Calu3 (cell line): ENCODE results near the gene BTF3L4. TPM values are rescaled to one million over a fixed set of nuclear protein-coding genes. Genes with fewer than 3 reads are reported as not detected.

Experiments
- BruUV-seq: library from RNA; stranded (reverse); fragments of 400-500 nt; replicated peaks from 2 replicates; lab custom pipeline; 2021; lab: Mats Ljungman, UMichigan
- CTCF ChIA-PET: fragments of 300-600 bp; sonication (Branson Sonifier 250); formaldehyde crosslinking; loops from one replicate; lab custom pipeline; 2022; ENCODE audit warnings: antibody characterized with exemption; lab: Charles Lee
- DNase-seq: peaks from one replicate; pipeline ENCODE4 v3.0.0; 2022
- H3K27ac Mint-ChIP-seq: one replicate; pipeline ENCODE4 v1.8.0; 2022; ENCODE audit warnings: mixed read lengths; ENCODE audit not compliant: unreplicated experiment
- H3K27me3 Mint-ChIP-seq: one replicate; pipeline ENCODE4 v1.8.0; 2022; ENCODE audit warnings: mixed read lengths; ENCODE audit not compliant: unreplicated experiment
- H3K36me3 Mint-ChIP-seq: one replicate; pipeline ENCODE4 v1.8.0; 2022; ENCODE audit warnings: mild to moderate bottlenecking, moderate library complexity, mixed read lengths; ENCODE audit not compliant: insufficient read depth, unreplicated experiment
- H3K4me1 Mint-ChIP-seq: one replicate; pipeline ENCODE4 v1.8.0; 2022; ENCODE audit warnings: mild to moderate bottlenecking, low read depth, mixed read lengths; ENCODE audit not compliant: unreplicated experiment
- H3K4me3 Mint-ChIP-seq: one replicate; pipeline ENCODE4 v1.8.0; 2022; ENCODE audit warnings: mild to moderate bottlenecking, low read depth, moderate library complexity, mixed read lengths; ENCODE audit not compliant: unreplicated experiment
- H3K9me3 Mint-ChIP-seq: one replicate; pipeline ENCODE4 v1.8.0; 2022; ENCODE audit warnings: low read depth, mixed read lengths; ENCODE audit not compliant: unreplicated experiment
- intact Hi-C: fragments of 100-400 bp; cut with micrococcal nuclease; formaldehyde crosslinking; loops from one replicate; pipeline ENCODE4 v1.10.0; 2022; ENCODE audit not compliant: unreplicated experiment
- total RNA-seq: library from RNA; stranded (reverse); gene quantifications from 2 replicates; pipeline ENCODE4 v1.2.3, GENCODE V29; 2022
- TF ChIP-seq, protein P1 (sequence below): fragments of 200-600 bp; IDR thresholded peaks from one replicate; pipeline ENCODE4 v1.8.0; 2022; ENCODE audit warnings: antibody characterized with exemption; ENCODE audit not compliant: unreplicated experiment

Gene BTF3L4
- total RNA-seq, 1 experiment from 2014 or later, result 70.4 TPM

DNA sequence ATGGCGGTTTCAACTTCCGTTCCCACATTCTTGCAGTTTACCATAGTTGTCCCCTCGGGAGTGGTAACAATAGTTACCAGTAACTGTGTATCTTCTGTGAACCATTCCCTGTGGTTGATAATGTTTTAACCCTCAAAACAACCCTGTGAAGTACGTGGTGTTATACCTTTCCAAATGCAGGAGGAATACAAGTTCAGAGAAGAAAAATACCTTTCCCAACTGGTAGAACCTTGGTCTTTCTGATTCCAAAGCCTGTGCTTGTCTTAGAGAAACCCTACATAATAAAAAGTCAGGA lies 789 bp downstream of the BTF3L4 start:
- TF ChIP-seq, protein P1, sequence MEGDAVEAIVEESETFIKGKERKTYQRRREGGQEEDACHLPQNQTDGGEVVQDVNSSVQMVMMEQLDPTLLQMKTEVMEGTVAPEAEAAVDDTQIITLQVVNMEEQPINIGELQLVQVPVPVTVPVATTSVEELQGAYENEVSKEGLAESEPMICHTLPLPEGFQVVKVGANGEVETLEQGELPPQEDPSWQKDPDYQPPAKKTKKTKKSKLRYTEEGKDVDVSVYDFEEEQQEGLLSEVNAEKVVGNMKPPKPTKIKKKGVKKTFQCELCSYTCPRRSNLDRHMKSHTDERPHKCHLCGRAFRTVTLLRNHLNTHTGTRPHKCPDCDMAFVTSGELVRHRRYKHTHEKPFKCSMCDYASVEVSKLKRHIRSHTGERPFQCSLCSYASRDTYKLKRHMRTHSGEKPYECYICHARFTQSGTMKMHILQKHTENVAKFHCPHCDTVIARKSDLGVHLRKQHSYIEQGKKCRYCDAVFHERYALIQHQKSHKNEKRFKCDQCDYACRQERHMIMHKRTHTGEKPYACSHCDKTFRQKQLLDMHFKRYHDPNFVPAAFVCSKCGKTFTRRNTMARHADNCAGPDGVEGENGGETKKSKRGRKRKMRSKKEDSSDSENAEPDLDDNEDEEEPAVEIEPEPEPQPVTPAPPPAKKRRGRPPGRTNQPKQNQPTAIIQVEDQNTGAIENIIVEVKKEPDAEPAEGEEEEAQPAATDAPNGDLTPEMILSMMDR, result no peak
- no peak for DNase-seq
- Mint-ChIP-seq H3K9me3 (no peaks in the 10 kb centered on the region), H3K27ac (peak overlapping the region; percentile 83), H3K27me3 (no peaks in the 10 kb centered on the region), H3K4me3 (peak overlapping the region; percentile 93), H3K36me3 (peaks cover 92% of the 10 kb centered on the region), H3K4me1 (peaks cover 40% of the 10 kb centered on the region)
- no TSS peak for BruUV-seq
- intact Hi-C loops, result no loop called here
- CTCF ChIA-PET, result interaction anchor here (1.2 kb wide), 1 partner anchor 23 kb away, joined by 3 read pairs; no protein-coding TSS in a partner anchor

DNA sequence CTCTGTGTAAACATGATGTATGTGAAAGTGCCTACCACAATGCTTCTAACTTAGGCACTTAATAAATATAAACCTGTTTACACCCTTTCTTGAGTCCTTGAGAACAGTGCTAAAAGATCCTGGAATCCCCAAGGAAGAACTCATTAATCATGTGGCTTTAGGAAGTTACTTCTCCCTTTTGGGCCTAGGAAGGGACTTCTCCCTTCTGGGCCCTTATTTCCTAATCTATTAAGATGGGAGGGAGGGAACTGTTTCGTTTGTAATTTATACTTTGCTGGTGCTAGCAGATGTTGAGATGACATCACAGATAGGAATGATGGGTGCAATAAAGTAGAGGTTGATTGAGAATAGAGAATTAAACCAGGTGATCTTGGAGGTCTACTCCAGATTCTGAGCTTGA lies 1.2 kb downstream of the BTF3L4 start:
- Mint-ChIP-seq H3K27ac (peak overlapping the region; percentile 83), H3K4me1 (peaks cover 37% of the 10 kb centered on the region), H3K4me3 (peak overlapping the region; percentile 93), H3K36me3 (peaks cover 94% of the 10 kb centered on the region), H3K9me3 (no peaks in the 10 kb centered on the region), H3K27me3 (no peaks in the 10 kb centered on the region)
- CTCF ChIA-PET, result interaction anchor here (1.2 kb wide), 1 partner anchor 23 kb away, joined by 3 read pairs; no protein-coding TSS in a partner anchor
- intact Hi-C loops, result no loop called here
- BruUV-seq, result TSS peak; percentile 62
- TF ChIP-seq, protein P1, result no peak
- DNase-seq, result no peak

DNA sequence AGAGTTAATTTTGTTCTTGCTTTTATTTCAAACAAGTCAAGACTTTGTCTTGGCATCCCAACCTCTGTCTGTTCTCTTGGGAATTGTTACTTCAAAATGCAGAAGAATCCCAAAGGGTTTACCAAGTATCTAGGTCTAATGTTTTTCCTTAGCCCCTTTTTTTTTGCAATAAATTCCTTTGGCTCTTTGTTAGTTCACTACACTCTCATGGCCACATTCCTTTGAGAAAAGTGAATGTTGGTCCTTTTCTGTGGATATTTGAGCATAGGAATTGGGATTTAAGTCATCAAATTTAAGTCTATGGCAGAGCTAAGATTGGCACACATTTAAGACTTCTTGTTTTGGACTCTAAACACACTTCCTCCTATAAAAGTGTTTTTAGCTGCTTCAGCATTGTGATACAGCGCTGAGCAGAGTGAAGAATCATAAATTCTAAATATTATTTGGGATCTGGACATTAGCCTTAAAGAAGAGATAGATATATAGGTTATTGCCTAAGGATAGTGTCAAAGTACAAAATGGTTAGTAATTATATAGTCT lies 1.9 kb downstream of the BTF3L4 start:
- H3K27ac Mint-ChIP-seq, result peak overlapping the region; percentile 83
- CTCF ChIA-PET, result interaction anchor here (0.7 kb wide), 1 partner anchor 638 kb away, joined by 3 read pairs; no protein-coding TSS in a partner anchor

DNA sequence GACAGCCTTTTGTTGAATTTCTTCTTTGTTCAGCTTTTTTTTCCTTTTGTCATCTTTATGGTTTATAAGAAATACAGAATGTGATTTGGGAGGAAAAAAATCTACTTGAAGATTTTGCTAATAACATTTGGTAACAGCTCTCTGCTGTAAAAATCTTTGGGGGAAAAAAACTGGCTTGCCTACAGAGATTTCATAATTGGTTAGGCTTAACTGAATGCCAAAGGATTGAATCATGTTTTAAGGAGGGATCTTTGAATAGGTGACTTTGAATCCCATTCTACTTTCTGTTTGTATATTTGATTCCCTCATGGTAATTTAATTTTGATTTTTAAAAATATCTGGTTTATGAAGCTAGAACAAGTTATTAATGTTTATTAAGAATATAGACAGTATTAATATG lies 3.2 kb downstream of the BTF3L4 start:
- CTCF ChIA-PET, result interaction anchor here (0.7 kb wide), 1 partner anchor 31 kb away, joined by 12 read pairs; no protein-coding TSS in a partner anchor
- H3K9me3 Mint-ChIP-seq, result no peaks in the 10 kb centered on the region
- peaks cover 86% of the 10 kb centered on the region for H3K36me3 Mint-ChIP-seq
- BruUV-seq, result no TSS peak
- no peaks in the 10 kb centered on the region for H3K27me3 Mint-ChIP-seq
- no peak for DNase-seq
- intact Hi-C loops, result no loop called here
- H3K4me1 Mint-ChIP-seq, result peaks cover 22% of the 10 kb centered on the region
- H3K4me3 Mint-ChIP-seq, result peak overlapping the region; percentile 93
- H3K27ac Mint-ChIP-seq, result no peak overlapping the region
- TF ChIP-seq, protein P1, result no peak

More for the DNA sequence above, 1.9 kb downstream of the BTF3L4 start:
- peak overlapping the region; percentile 93 for H3K4me3 Mint-ChIP-seq
- H3K9me3 Mint-ChIP-seq, result no peaks in the 10 kb centered on the region
- TF ChIP-seq, protein P1, result no peak
- DNase-seq, result no peak
- peaks cover 32% of the 10 kb centered on the region for H3K4me1 Mint-ChIP-seq
- no TSS peak for BruUV-seq
- H3K27me3 Mint-ChIP-seq, result no peaks in the 10 kb centered on the region
- H3K36me3 Mint-ChIP-seq, result peaks cover 92% of the 10 kb centered on the region
- intact Hi-C loops, result no loop called here
